H1 (cell line): ENCODE measurements around the gene RASGRP1. TPM values are rescaled to one million over a fixed set of nuclear protein-coding genes. Genes with fewer than 3 reads are reported as not detected.

Source experiments
- CTCF ChIA-PET: fragments of 300-600 bp; sonication (Branson Sonifier 250); formaldehyde crosslinking; loops from one replicate; lab custom pipeline; 2021; ENCODE audit not compliant: partially characterized antibody; lab: Charles Lee
- POLR2A ChIA-PET: fragments of 300-600 bp; sonication (Branson Sonifier 250); formaldehyde crosslinking; loops from one replicate; lab custom pipeline; 2021; ENCODE audit warnings: inconsistent platforms; ENCODE audit not compliant: partially characterized antibody; lab: Charles Lee
- DNase-seq, 2 experiments: peaks; one replicate each; pipeline versions ENCODE4 v3.0.0 to v3.0.0-alpha.2; 2010 to 2022; ENCODE audit warnings: low spot score in 2 of 2, low read depth in 1 of 2, mixed read lengths in 1 of 2
- FAIRE-seq: peaks from 2 replicates; lab custom pipeline; 2011; peaks lifted over from hg19 to GRCh38; lab: Jason Lieb, UNC
- H2AFZ ChIP-seq: 2 replicates; pipeline ENCODE4 v1.8.1; 2012; ENCODE audit warnings: low read length, inconsistent platforms
- H2AK5ac ChIP-seq: 2 replicates; pipeline ENCODE4 v1.6.1; 2013; ENCODE audit warnings: low read depth, low read length
- H2BK120ac ChIP-seq: replicated peaks from 2 replicates; pipeline ENCODE3; 2013; ENCODE audit warnings: low read depth, low read length, inconsistent platforms
- H2BK12ac ChIP-seq: 2 replicates; pipeline ENCODE4 v1.6.1; 2013; ENCODE audit warnings: low read depth, low read length
- H2BK15ac ChIP-seq: 2 replicates; pipeline ENCODE4 v1.6.1; 2013; ENCODE audit warnings: low read length
- H2BK20ac ChIP-seq: 2 replicates; pipeline ENCODE4 v1.6.1; 2013; ENCODE audit warnings: low read length
- H2BK5ac ChIP-seq: 2 replicates; pipeline ENCODE4 v1.6.1; 2013; ENCODE audit warnings: low read depth, low read length
- H3K14ac ChIP-seq: 2 replicates; pipeline ENCODE4 v1.6.1; 2013; ENCODE audit warnings: inconsistent platforms; ENCODE audit not compliant: insufficient read length
- H3K18ac ChIP-seq: 2 replicates; pipeline ENCODE4 v1.6.1; 2013; ENCODE audit warnings: low read length; ENCODE audit errors: extremely low read depth
- H3K23ac ChIP-seq: 2 replicates; pipeline ENCODE4 v1.6.1; 2013; ENCODE audit warnings: inconsistent platforms; ENCODE audit not compliant: insufficient read length
- H3K23me2 ChIP-seq: 2 replicates; pipeline ENCODE4 v1.6.1; 2013; ENCODE audit warnings: low read depth, low read length
- H3K27ac ChIP-seq: 2 replicates; pipeline ENCODE4 v1.6.1; 2011; ENCODE audit warnings: low read depth, low read length, inconsistent platforms
- H3K27me3 ChIP-seq, 4 experiments: replicated peaks in 1 of 4; 1 replicate in 1 of 4; 2 replicates in 3 of 4; pipeline versions ENCODE4 v1.6.1 to v1.8.1; 2011 to 2013; ENCODE audit warnings: low read length in 3 of 4, mild to moderate bottlenecking in 3 of 4, inconsistent platforms in 2 of 4, mixed read lengths in 2 of 4, moderate library complexity in 1 of 4; ENCODE audit not compliant: control insufficient read depth in 3 of 4, insufficient read depth in 3 of 4; ENCODE audit errors: extremely low read depth in 1 of 4
- H3K36me3 ChIP-seq, 4 experiments: 2 replicates each; pipeline versions ENCODE4 v1.6.1 to v1.8.1; 2011 to 2013; ENCODE audit warnings: mild to moderate bottlenecking in 4 of 4, low read length in 3 of 4, moderate library complexity in 2 of 4, control low read depth in 1 of 4, inconsistent platforms in 1 of 4; ENCODE audit not compliant: insufficient read depth in 4 of 4, control insufficient read depth in 2 of 4
- H3K4ac ChIP-seq: replicated peaks from 2 replicates; pipeline ENCODE3; 2013; ENCODE audit warnings: low read length, low read depth, mixed read lengths, inconsistent platforms; ENCODE audit not compliant: insufficient read length
- H3K4me1 ChIP-seq, 4 experiments: replicated peaks in 1 of 4; 1 replicate in 1 of 4; 2 replicates in 3 of 4; pipeline versions ENCODE4 v1.6.1 to v1.8.1; 2011 to 2013; ENCODE audit warnings: low read length in 3 of 4, inconsistent platforms in 2 of 4, mixed read lengths in 1 of 4; ENCODE audit not compliant: insufficient read depth in 4 of 4, control insufficient read depth in 3 of 4
- H3K4me2 ChIP-seq, 2 experiments: 2 replicates each; pipeline versions ENCODE4 v1.6.1 to v1.8.1; 2011 to 2013; ENCODE audit warnings: low read depth in 2 of 2, low read length in 2 of 2, control low read depth in 1 of 2, inconsistent platforms in 1 of 2, mild to moderate bottlenecking in 1 of 2; ENCODE audit not compliant: insufficient read depth in 1 of 2
- H3K4me3 ChIP-seq, 4 experiments: fragments of 200-600, 300-600 bp in 1 of 4; sonication (generic), shearing (Covaris generic), sonication (Bioruptor Twin) in 1 of 4; 2 replicates each; pipeline versions ENCODE4 v1.5.1 to v1.8.1; 2011 to 2016; ENCODE audit warnings: low read length in 4 of 4, low read depth in 3 of 4, control low read depth in 2 of 4, inconsistent platforms in 2 of 4, mild to moderate bottlenecking in 2 of 4, mixed read lengths in 1 of 4, moderate library complexity in 1 of 4; ENCODE audit not compliant: insufficient read depth in 2 of 4; ENCODE audit errors: extremely low read depth in 1 of 4
- H3K56ac ChIP-seq: replicated peaks from 2 replicates; pipeline ENCODE3; 2013; ENCODE audit warnings: low read depth, mild to moderate bottlenecking, mixed read lengths, low read length, inconsistent platforms; ENCODE audit not compliant: insufficient read length
- H3K79me1 ChIP-seq: 2 replicates; pipeline ENCODE4 v1.6.1; 2013; ENCODE audit warnings: low read depth, low read length, control low read depth
- H3K79me2 ChIP-seq, 2 experiments: 2 replicates each; pipeline versions ENCODE4 v1.6.1 to v1.8.1; 2012 to 2013; ENCODE audit warnings: low read length in 2 of 2, mild to moderate bottlenecking in 2 of 2, inconsistent platforms in 1 of 2; ENCODE audit not compliant: insufficient read depth in 2 of 2, control insufficient read depth in 1 of 2
- H3K9ac ChIP-seq, 4 experiments: replicated peaks in 1 of 4; 1 replicate in 1 of 4; 2 replicates in 3 of 4; pipeline versions ENCODE4 v1.6.1 to v1.8.1; 2011 to 2013; ENCODE audit warnings: low read depth in 3 of 4, low read length in 3 of 4, control low read depth in 2 of 4, mild to moderate bottlenecking in 2 of 4, moderate library complexity in 2 of 4, inconsistent platforms in 1 of 4; ENCODE audit errors: extremely low read depth in 1 of 4
- H3K9me3 ChIP-seq, 2 experiments: 2 replicates each; pipeline versions ENCODE4 v1.6.1 to v1.8.1; 2012 to 2013; ENCODE audit warnings: mild to moderate bottlenecking in 2 of 2, moderate library complexity in 2 of 2, control low read depth in 1 of 2, inconsistent platforms in 1 of 2, low read depth in 1 of 2, low read length in 1 of 2, mixed read lengths in 1 of 2; ENCODE audit not compliant: insufficient read depth in 2 of 2
- H4K20me1 ChIP-seq, 2 experiments: replicated peaks in 1 of 2; 2 replicates each; pipeline versions ENCODE3 to v1.8.1; 2011 to 2013; ENCODE audit warnings: inconsistent platforms in 2 of 2, low read length in 2 of 2, mild to moderate bottlenecking in 1 of 2; ENCODE audit not compliant: insufficient read depth in 2 of 2, control insufficient read depth in 1 of 2
- H4K5ac ChIP-seq: 2 replicates; pipeline ENCODE4 v1.6.1; 2013; ENCODE audit warnings: low read length, low read depth, mixed read lengths, inconsistent platforms; ENCODE audit not compliant: insufficient read length
- H4K8ac ChIP-seq: 2 replicates; pipeline ENCODE4 v1.8.0; 2013; ENCODE audit warnings: mild to moderate bottlenecking, moderate library complexity, low read length, inconsistent platforms; ENCODE audit not compliant: insufficient read depth; ENCODE audit errors: extremely low read depth
- H4K91ac ChIP-seq: replicated peaks from 2 replicates; pipeline ENCODE3; 2013; ENCODE audit warnings: low read length, mixed read lengths, inconsistent platforms; ENCODE audit not compliant: insufficient read length
- CTCF ChIP-seq, 3 experiments: IDR thresholded peaks; 1 replicate in 2 of 3; 2 replicates in 1 of 3; pipeline versions ENCODE4 v1.5.1 to v1.6.1; 2011; ENCODE audit warnings: low read length in 3 of 3, mild to moderate bottlenecking in 3 of 3, inconsistent platforms in 2 of 3, low read depth in 1 of 3, moderate library complexity in 1 of 3; ENCODE audit not compliant: insufficient read depth in 1 of 3; ENCODE audit errors: control extremely low read depth in 1 of 3
- RAD21 ChIP-seq, 2 experiments: IDR thresholded peaks in 1 of 2; conservative IDR thresholded peaks in 1 of 2; 2 replicates each; pipeline ENCODE4 v1.6.1; 2011; ENCODE audit warnings: low read depth in 2 of 2, low read length in 2 of 2, improper control_type of control experiment in 1 of 2, inconsistent platforms in 1 of 2, mild to moderate bottlenecking in 1 of 2, moderate library complexity in 1 of 2
- ZNF274 ChIP-seq: IDR thresholded peaks from 2 replicates; pipeline ENCODE4 v1.7.0; 2012; ENCODE audit warnings: low read length, borderline replicate concordance; ENCODE audit errors: extremely low read depth
- WGBS, 2 experiments: shearing (Covaris generic) in 1 of 2; methylation state at CpG; one replicate each; pipeline versions ENCODE4 v1.1.6 to v1.1.7; 2013 to 2015; ENCODE audit warnings: low lambda C conversion rate in 2 of 2, mixed read lengths in 2 of 2, inconsistent platforms in 1 of 2, low coverage in 1 of 2, missing lambda C conversion rate in 1 of 2; ENCODE audit not compliant: insufficient replicate concordance in 2 of 2, insufficient coverage in 1 of 2, insufficient read length in 1 of 2; ENCODE audit errors: extremely low coverage in 1 of 2, missing lambda C conversion rate in 1 of 2; 5-methylcytosine and 5-hydroxymethylcytosine counted together
- polyA plus RNA-seq, 7 experiments: library from polyadenylated mRNA; depleted of rRNA in 3 of 7; stranded (reverse) in 5 of 7; unstranded in 2 of 7; fragments of >200 nt in 5 of 7; fragments of 200-250 nt in 2 of 7; gene quantifications; 1 replicate in 5 of 7; 2 replicates in 1 of 7; 4 replicates in 1 of 7; pipeline versions ENCODE4 v1.2.1 to v1.2.3, GENCODE V29; 2011 to 2013; ENCODE audit warnings: missing spikeins in 2 of 7, mixed read lengths in 2 of 7
- total RNA-seq: library from RNA; stranded (reverse); fragmentation: NEBNext Ultra II Directional; extraction: Animal tissue kit (Norgen Biotek cat#: 25700); gene quantifications from 2 replicates; pipeline ENCODE4 v1.2.1, GENCODE V29; 2021

Gene RASGRP1
- total and polyA plus RNA-seq, 2 of the 8 experiments (the other 6 are each of a cell fraction or from before 2014, with no cell fraction given), result 1.1 to 2.1 TPM

- Histone ChIP-seq H3K9me3 (no peaks in the 10 kb centered on the region), H2BK20ac (no peak overlapping the region), H2BK5ac (no peak overlapping the region), H3K9ac (no peak overlapping the region), H2BK120ac (no peak overlapping the region), H4K20me1 (peaks cover 0 to under 1% of the 10 kb centered on the region in 2 experiments), H2AFZ (no peak overlapping the region), H3K4me3 (no peak overlapping the region), H3K18ac (no peak overlapping the region), H2AK5ac (no peak overlapping the region), H3K36me3 (peaks cover 3 to 37% (median 20%) of the 10 kb centered on the region in 4 experiments; a peak in 7 of 8 replicates), H4K8ac (no peak overlapping the region), H3K4me2 (no peak overlapping the region), H3K79me1 (no peaks in the 10 kb centered on the region), H3K23me2 (no peaks in the 10 kb centered on the region), H3K27me3 (no peaks in the 10 kb centered on the region), H4K5ac (no peak overlapping the region), H3K23ac (no peak overlapping the region), H3K4ac (no peak overlapping the region), H3K27ac (no peak overlapping the region), H3K4me1 (no peaks in the 10 kb centered on the region), H3K14ac (no peak overlapping the region), H3K79me2 (no peaks in the 10 kb centered on the region), H2BK15ac (no peak overlapping the region), H4K91ac (no peak overlapping the region), H3K56ac (no peak overlapping the region), H2BK12ac (no peak overlapping the region)
- ChIA-PET POLR2A (interaction anchor here (0.6 kb wide), 1 partner anchor 15 kb away, joined by 3 read pairs; no protein-coding TSS in a partner anchor), CTCF (interaction anchor here (0.8 to 2.2 kb wide), 18 partner anchors 10 to 479 kb away, joined by 3 to 18 read pairs (median 3); no protein-coding TSS in a partner anchor)
- TF ChIP-seq ZNF274 (no peak), RAD21 (IDR thresholded peaks at IDR 0.05 in 1 of 2, conservative IDR thresholded peaks at IDR 0.05 in 1 of 2; ENCODE audit: low read depth in 2 of 2, low read length in 2 of 2) (peak; percentile 82 to 86), CTCF (IDR thresholded peaks at IDR 0.05; ENCODE audit: control extremely low read depth in 1 of 3, insufficient read depth in 1 of 3, low read depth in 1 of 3, low read length in 3 of 3) (peak in 2 of 3 experiments; percentile 58 to 71; a peak in 3 of 4 replicates)
- WGBS, 2 experiments, result 86% methylated on average over 4 of the region's 4 CpGs; no CpG with 5 or more reads in 1 of the 2 experiments
- FAIRE-seq (peak; percentile 90), DNase-seq (no peak)
These were observed 90.4 kb downstream of the RASGRP1 start for GRCh38 chr15:38474155-38474757.
